GM19452 (cell line): ENCODE results near the gene CTSE.

Experiments
- ATAC-seq: cut with Tn5 transposase; IDR thresholded peaks from one replicate; pipeline ENCODE4 v1.9.1; 2021; ENCODE audit not compliant: unreplicated experiment

CTSE gene

DNA sequence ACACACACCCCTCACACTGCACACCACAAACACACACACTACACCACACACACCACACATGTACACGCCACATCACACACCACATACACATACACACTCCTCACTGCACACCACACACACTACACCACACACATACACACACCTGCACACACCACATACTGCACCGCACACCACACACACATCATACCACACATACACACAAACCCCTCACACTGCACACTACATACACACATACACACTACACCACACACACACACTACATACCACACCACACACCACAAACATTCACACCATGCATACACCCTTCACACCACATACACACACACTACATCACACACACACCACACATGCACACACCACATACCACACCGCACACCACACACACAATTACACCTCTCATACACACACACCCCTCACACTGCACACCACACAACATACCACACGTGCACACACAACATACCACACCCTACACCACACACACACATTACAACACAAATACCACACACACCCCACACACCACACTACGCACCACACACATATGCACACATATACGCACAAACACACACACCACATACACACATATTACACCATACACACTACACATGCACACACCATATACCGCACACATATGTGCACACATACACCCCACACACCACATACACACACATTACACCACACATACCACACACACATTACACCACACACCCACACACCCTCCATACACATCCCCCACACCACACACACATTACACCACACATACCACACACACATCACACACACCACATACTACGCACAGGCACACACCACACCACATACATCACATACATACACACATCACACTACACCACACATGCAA lies 50.1 kb downstream of the CTSE start:
- no peak for ATAC-seq

DNA sequence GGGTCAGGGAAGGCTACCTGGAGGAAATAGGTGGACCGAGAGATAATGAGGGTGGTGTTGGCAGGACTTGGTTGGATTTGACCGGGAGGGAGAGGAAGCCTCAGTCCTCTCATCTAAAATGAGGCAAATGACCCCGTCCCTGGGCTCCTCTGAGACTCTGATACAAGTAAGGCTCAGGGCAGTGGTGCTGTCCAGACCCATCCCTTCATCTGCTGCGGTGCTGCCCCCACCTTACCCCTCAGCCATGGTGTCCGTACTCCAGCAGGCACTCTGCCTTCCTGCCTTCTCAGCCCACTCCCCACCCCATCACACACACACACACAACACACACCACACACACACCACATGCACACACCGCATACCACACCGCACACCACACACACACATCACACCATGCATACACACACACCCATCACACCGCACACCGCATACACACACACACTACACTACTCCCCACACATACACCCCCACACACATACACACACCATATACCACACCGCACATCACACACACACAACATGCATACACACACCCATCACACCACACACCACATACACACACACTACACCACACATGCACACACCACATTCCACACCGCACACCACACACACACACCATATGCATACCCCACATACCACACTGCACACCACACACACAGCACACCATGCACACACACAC lies 51.1 kb downstream of the CTSE start:
- ATAC-seq: no peak

DNA sequence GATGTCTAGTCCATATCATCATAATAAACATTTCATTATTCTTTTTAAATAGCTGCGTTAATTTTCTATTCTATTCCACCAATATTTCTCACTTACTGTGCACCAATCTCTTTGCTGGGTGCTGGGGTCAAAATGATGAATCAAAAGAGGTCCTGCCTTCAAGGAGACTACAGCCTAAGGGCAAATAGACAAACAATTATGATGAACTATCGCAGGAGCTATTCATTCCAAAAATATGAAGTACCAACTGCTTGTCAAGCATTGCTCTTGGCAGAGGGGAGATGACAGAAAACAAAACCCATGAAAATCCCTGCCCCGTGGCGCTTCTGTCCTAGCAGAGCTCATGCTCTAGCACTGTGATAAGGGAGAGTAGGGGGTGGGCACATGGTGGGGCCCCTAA lies 51.6 kb downstream of the CTSE start:
- no peak for ATAC-seq

DNA sequence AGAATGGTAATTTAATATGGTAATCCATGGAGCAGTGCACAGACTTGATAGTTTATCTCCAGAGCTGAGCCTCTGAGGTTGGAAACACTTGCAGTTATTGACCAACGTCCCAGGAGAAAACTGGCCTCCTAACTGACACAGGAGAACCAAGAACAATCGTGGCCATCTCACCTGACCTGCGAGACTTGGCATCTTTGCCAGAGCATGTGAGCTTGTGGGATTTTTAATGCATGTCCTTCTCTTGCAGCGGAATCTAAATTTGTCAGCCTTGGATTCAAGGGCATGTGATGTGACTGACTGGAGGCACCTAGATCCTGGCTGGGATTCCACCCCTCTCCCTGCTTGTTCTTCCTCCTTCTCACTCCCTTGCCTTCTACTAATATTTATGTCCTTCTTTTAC lies 52.6 kb downstream of the CTSE start:
- ATAC-seq: no peak

DNA sequence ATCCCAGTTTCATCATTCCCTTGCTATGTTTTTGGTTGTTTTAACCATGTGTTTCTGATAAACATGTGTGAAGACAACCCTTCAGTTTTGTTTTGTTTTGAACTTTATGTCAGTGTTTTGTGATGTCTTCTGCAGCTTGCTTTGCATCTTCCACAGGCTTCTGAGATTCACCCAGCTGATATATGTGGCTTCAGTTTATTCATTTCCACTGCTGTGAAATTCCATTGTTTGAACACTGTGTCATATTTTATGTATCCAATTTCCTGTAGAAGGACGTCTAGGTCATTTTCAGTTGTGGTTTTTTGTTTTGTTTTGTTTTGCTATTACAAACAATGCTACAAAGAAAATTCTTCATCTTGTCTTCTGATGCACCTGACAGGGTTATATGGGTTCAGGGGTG lies 53.2 kb downstream of the CTSE start:
- ATAC-seq: no peak

DNA sequence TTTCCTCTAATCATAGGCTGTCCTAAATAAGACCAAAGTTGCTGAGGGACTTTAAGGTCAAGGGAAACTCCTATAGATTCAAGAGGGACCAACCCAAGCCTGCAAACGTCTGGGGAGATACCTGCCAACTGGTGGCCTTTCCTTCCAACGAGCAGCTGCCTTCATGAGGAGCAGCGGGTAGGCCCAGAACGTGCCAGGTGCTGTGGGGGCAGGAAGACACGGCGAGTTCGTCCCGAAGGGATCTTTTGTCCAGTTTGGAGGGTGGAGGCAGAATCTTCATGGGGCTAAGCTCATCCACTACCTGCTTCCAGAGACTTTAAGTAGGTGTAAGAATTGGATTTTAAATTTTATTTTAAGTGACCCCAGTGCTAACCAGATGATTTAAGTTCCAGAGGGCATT lies 54.5 kb downstream of the CTSE start:
- no peak for ATAC-seq

DNA sequence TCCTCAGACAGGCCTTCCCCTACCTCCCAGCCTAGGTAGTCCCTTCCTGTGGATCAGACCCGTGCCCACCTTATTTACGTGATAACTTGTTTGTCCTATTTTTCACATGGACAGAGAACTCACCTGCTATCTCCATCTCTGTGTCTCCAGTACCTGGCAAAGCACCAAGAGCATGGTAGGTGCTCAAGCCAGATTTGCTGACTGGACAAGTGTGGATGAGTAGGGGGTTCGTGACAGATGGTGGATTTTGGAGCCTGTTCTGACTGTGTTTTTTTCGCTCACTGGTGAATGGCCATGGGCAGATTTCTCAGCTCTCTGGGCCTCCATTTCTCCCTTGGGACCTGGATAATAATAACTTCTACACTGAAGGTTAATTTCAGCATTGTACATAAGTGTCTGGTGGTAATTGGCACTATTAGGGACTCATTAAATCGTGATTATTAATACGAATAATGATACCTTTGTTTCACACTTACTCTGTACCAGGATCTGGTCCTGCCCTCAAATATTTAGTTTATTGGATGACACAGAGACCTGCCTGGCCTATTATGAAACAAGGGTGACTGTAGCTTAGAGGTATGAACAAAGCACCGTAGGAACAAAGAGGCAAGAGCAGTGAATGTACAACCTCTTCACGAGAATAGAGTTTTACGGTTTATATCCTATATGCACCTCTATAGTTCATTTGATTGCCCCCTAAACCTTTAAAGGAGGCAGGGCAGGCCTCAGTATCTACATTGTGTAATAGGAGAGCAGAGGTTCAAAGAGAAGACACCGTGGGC lies 56.0 kb downstream of the CTSE start:
- ATAC-seq: no peak

DNA sequence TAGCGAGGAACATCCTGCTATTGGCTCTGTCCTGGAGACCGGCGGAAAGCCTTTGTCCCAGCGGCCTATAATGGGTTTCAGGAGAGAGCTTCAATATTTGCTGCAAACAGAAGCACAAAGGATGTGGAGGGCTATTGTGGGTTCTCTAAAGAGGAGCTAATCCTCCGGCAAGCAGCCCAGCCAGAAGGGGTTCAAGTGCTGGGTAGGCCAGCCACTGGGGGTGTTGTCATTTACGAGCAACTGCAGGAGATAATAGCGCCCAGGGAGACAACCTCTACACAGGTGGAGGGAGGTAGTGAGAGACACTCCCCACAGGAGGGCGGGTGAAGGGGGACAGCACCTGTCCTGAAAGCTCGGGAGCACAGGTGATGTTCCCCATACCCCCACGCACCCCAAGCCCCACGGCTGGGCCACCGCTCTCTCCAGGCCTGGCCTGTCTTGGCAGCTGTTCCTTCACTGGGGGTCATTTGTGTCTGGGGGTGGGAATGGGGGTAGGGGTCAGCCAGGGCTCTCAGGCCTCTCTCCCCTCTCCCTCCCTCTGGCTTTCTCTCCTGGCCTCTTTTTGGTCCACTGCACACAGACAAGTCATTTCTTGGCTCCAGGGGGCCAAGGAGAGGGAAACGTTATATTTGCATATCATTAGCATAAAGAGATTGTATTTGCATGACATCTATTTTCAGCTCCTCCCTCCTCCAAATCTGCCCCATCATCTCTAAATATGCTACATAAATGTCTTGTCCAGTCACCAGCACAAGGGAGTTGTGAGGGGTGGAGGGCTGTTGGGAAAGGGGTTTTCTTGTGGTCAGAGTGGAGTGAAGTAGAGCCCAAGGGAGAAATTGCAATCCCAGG lies 58.4 kb downstream of the CTSE start:
- no peak for ATAC-seq

DNA sequence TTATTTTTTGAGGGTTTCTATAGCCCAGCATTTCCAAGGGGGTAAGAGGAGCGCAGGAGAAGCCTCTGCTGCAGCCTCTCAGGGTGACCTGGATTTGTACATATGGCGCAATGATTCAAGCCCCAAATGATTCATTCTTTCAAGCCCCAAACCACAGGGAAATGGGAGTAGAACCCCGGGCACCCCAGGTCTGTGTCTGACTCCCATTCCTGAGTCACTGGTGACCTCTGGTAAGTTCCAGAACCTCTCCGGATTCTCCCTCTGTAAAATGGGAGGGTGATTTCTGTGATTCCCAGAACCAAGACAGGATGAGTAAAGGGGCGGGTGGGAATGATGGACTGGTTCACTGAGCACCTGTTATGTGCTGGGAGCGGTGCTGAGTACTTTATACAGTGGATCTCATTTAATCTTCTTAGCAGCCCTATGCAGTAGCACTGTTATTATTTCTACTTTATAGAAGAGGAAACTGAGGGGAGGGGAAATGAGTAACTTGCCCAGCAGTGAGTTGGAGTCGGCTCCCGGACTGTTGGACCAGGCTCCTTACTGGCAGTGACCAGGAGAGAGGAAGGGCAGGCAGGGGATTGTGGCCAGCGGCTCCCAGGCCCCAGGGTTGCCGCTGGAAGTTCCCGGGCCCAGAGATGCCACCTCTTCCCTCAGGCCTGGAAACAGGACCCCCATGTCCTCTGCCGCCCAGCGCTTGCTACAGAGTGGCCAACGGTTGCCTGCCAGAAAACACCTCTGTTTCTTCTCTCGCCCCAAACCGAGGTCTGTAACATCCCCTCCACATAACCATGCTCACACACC lies 60.1 kb downstream of the CTSE start:
- ATAC-seq: no peak

DNA sequence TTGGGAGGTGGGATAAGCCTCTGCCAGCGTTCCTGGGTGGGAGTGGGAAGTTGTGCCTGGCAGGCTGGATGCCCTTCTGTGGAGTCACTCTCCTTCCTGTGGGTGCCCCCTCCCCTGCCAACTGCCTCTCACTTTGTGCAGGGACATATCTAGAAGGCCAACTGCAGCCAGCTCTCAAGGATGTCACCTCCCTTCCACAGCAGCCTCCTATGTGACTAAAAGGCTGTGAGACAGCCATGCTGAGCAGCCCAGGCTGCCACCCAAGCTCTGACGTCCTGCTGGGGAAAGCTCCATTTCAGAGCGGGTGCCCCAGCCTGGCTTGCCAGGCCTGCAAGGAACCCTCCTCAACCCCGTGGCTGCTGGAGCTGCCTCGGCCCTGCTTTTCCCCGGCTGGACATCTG lies 60.9 kb downstream of the CTSE start:
- no peak for ATAC-seq

DNA sequence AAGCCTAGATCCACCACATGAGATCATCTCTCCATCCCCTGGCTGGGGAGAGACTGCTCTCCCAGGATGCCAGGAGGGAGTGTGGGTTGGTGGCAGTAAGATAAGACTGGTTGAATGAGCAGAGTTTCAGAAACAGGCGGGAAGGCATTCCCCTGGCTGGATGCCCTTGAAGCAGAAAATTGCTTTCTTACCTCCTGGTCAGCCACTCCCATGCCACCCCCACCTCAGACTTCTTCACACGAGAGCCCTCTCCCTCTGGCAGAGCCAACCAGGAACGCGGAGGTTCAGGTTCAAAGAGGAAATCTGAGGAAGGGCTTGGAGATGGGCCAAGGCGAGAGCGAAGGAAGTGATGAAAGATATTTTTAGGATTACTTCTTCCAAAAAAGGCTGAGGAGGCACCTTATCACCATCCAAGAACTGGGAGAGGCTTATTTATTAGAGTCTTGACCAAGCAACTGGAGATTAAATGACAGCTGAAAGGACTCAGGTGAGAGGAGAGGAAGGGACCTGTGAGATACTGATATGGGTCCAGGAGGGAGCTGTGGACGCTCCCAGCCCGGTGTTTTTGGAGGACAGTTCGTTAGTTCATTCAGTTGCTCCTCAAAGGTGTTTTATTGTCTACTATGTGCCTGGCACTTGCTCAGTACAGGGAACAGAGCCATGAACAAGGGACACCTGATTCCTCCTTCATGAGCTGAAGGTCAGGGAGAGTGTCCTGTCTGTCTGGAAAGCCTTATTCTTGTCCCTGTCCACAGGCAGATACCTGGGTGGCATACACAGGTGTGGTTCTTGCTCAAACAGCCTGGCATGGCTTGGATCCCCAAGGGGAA lies 61.5 kb downstream of the CTSE start:
- no peak for ATAC-seq

DNA sequence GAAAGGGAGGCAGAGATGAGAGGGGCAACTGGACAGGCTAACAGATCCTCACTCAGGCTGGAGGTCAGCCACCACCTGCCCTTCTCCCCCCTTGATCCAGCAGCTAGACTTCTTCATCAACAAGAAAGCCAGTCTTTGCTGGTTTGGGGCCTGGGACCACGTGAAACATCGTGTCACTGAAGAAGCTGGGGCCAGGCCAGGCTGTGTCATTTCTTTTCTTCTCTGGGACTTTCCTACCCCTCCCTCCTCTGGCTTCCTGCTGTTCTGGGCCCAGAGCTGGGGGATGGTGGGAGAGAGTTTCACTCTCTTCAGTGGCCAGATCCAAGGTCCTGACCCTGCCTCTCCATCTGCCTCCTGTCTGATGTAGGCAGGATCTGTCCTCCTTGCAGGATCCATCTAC lies 62.3 kb downstream of the CTSE start:
- ATAC-seq: no peak

DNA sequence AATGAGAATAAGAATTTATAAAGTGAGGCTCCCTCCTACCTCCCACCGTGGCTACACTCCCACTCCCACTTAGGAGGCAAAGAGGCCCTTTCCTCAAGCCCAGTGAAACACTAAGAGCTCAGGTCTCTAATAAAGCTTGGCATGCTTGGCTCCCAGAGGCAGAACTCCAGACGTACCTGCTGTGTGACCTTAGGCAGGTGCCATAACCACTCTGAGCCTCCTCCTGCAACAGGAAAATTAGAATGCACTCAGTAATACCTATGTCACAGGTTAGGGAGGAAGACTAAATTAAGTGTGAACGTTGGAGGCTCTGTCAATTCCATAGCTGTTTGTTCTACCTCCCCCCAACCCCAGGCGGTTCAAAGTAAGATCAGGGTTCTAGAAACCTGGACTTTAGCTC lies 63.9 kb downstream of the CTSE start:
- no peak for ATAC-seq
